Measurements from ENCODE around the gene DNAH12. TPM values are rescaled to one million over a fixed set of nuclear protein-coding genes. Genes with fewer than 3 reads are reported as not detected.

The DNAH12 gene
- total and polyA plus RNA-seq, 2 of the 4 experiments (the other 2 are of a cell fraction), result under 0.01 to 0.02 TPM

GRCh38 chr3:57570878-57571277, 26.7 kb upstream of the DNAH12 start:
- WGBS, 2 experiments (ENCODE audit: extremely low coverage in 2 of 2, insufficient read length in 1 of 2), result no CpG with 5 or more reads among the region's 2 CpGs
- H4K20me1 ChIP-seq (ENCODE audit: insufficient read depth, low read length), result peaks cover 59% of the 10 kb centered on the region
- H2BK120ac ChIP-seq (ENCODE audit: low read depth, low read length), result no peak overlapping the region
- H2AK9ac ChIP-seq (replicated peaks; ENCODE audit: low read depth, low read length, poor library complexity), result no peak overlapping the region
- H3K9me3 ChIP-seq (ENCODE audit: control insufficient read depth, insufficient read depth, low read length), result no peaks in the 10 kb centered on the region
- H3K4me1 ChIP-seq (ENCODE audit: control insufficient read depth, insufficient read depth, low read length), result no peaks in the 10 kb centered on the region
- no peak overlapping the region for H2BK15ac ChIP-seq (ENCODE audit: low read depth, low read length)
- no peak overlapping the region for H3K4me2 ChIP-seq (ENCODE audit: low read depth, low read length)
- H3K27ac ChIP-seq (ENCODE audit: insufficient read depth, low read length), result no peak overlapping the region
- no peak overlapping the region for H3K4ac ChIP-seq (ENCODE audit: low read depth, low read length)
- H2BK5ac ChIP-seq (ENCODE audit: low read depth, low read length, poor library complexity, severe bottlenecking), result no peak overlapping the region
- intact Hi-C loops (cut with micrococcal nuclease) (no loop called here), in situ Hi-C loops (cut with MboI; ENCODE audit: low sequenced_read_pairs) (loop anchor here (25.0 kb wide), 1 partner anchor 409 kb away; the partner anchor contains the start of gene IL17RD), dilution Hi-C loops (cut with HindIII; ENCODE audit: low sequenced_read_pairs, unreplicated experiment) (no loop called here)
- H3K14ac ChIP-seq (replicated peaks; ENCODE audit: low read depth, low read length), result no peak overlapping the region
- H2AFZ ChIP-seq (replicated peaks; ENCODE audit: low read length, poor library complexity), result no peak overlapping the region
- ATAC-seq (ENCODE audit: low read depth) (no peak), DNase-seq (no peak)
- no peak for TF ChIP-seq RFX5 (IDR thresholded peaks at IDR 0.05; ENCODE audit: low read depth, low read length)
- TF ChIP-seq USF2 (IDR thresholded peaks at IDR 0.05; ENCODE audit: low read depth, low read length), result no peak
- no peak for TF ChIP-seq CHD1 (IDR thresholded peaks at IDR 0.05; ENCODE audit: low read depth, low read length)
- TF ChIP-seq CEBPB (IDR thresholded peaks at IDR 0.05; ENCODE audit: low read depth, low read length), result no peak
- no peak for TF ChIP-seq ELK1 (IDR thresholded peaks at IDR 0.05; ENCODE audit: borderline replicate concordance, low read depth, low read length)
- TF ChIP-seq NFE2L2 (IDR thresholded peaks at IDR 0.05; ENCODE audit: low read depth, low read length), result no peak
- TF ChIP-seq POLR2A (IDR thresholded peaks at IDR 0.05; ENCODE audit: low read depth, low read length), result no peak
- TF ChIP-seq BHLHE40 (IDR thresholded peaks at IDR 0.05; ENCODE audit: low read depth, low read length), result no peak
- no peak for TF ChIP-seq RAD21 (IDR thresholded peaks at IDR 0.05; ENCODE audit: low read length)
- TF ChIP-seq MAZ (IDR thresholded peaks at IDR 0.05; ENCODE audit: borderline replicate concordance, low read depth, low read length), result no peak
- TF ChIP-seq MXI1 (IDR thresholded peaks at IDR 0.05; ENCODE audit: borderline replicate concordance, low read depth, low read length), result no peak
- TF ChIP-seq CTCF (conservative IDR thresholded peaks at IDR 0.05; ENCODE audit: low read depth, low read length), result no peak
- no peak for TF ChIP-seq SMC3 (IDR thresholded peaks at IDR 0.05; ENCODE audit: low read depth, low read length)
- no peak for TF ChIP-seq MAFK (IDR thresholded peaks at IDR 0.05; ENCODE audit: low read depth, low read length)
- no peak for TF ChIP-seq RCOR1 (IDR thresholded peaks at IDR 0.05; ENCODE audit: insufficient replicate concordance, low read length)
- no peak overlapping the region for H3K18ac ChIP-seq (ENCODE audit: low read depth, low read length)
- H2AK5ac ChIP-seq (ENCODE audit: low read depth, low read length), result no peak overlapping the region
- H4K8ac ChIP-seq (ENCODE audit: low read depth in 2 of 2, low read length in 2 of 2), result no peak overlapping the region
- H2BK20ac ChIP-seq (ENCODE audit: low read depth, low read length), result no peak overlapping the region
- ChIA-PET POLR2A (ENCODE audit: unreplicated experiment) (interaction anchor here (0.6 kb wide), 2 partner anchors 229 to 299 kb away, joined by 3 to 13 read pairs; no protein-coding TSS in a partner anchor), CTCF (interaction anchor here (0.7 kb wide), 1 partner anchor 338 kb away, joined by 4 read pairs; no protein-coding TSS in a partner anchor)
- H3K27me3 ChIP-seq (ENCODE audit: control insufficient read depth, insufficient read depth, low read length), result no peaks in the 10 kb centered on the region
- H3K79me1 ChIP-seq (ENCODE audit: low read depth in 1 of 2, low read length in 2 of 2), result peaks cover 7 to 51% of the 10 kb centered on the region in 2 experiments; a peak in 3 of 4 replicates
- H3K36me3 ChIP-seq (ENCODE audit: control insufficient read depth, insufficient read depth, low read length), result peaks cover 44% of the 10 kb centered on the region
- H4K5ac ChIP-seq (ENCODE audit: low read depth, low read length), result no peak overlapping the region
- no peak overlapping the region for H3K9ac ChIP-seq (ENCODE audit: low read depth, low read length)
- H4K91ac ChIP-seq (ENCODE audit: insufficient read depth, low read depth, low read length), result no peak overlapping the region
- H3K23ac ChIP-seq (ENCODE audit: low read depth, low read length), result no peak overlapping the region
- no peak overlapping the region for H3K56ac ChIP-seq (ENCODE audit: extremely low read depth, insufficient read depth, low read length)
- no peak overlapping the region for H3K4me3 ChIP-seq (ENCODE audit: insufficient read depth, low read depth, low read length)
- 0 out of 2 replicates have a peak, but pooled peaks cover 3% of the 10 kb centered on the region for H3K9me1 ChIP-seq (ENCODE audit: insufficient read depth, low read length)
- no TSS peak for BruUV-seq (replicated peaks)

Data from IMR-90 (cell line).